Stimulated activated CD4-positive, alpha-beta T cell treated with anti-CD3 and anti-CD28 coated beads, Interleukin-1b, Interleukin-23, amount 100 ng/mL, for 24 hours (primary cell): ENCODE results near the gene FXYD7.
"Not testable (repeated sequence)": the region's sequence is repeated elsewhere in the genome, so short reads cannot be mapped to it uniquely, and the experiment has no call there.

Experiments
- DNase-seq, 4 experiments: peaks; one replicate each; pipeline ENCODE4 v3.0.0-alpha.2; 2020; ENCODE audit warnings: low read depth in 4 of 4, low spot score in 1 of 4

FXYD7 gene

DNA sequence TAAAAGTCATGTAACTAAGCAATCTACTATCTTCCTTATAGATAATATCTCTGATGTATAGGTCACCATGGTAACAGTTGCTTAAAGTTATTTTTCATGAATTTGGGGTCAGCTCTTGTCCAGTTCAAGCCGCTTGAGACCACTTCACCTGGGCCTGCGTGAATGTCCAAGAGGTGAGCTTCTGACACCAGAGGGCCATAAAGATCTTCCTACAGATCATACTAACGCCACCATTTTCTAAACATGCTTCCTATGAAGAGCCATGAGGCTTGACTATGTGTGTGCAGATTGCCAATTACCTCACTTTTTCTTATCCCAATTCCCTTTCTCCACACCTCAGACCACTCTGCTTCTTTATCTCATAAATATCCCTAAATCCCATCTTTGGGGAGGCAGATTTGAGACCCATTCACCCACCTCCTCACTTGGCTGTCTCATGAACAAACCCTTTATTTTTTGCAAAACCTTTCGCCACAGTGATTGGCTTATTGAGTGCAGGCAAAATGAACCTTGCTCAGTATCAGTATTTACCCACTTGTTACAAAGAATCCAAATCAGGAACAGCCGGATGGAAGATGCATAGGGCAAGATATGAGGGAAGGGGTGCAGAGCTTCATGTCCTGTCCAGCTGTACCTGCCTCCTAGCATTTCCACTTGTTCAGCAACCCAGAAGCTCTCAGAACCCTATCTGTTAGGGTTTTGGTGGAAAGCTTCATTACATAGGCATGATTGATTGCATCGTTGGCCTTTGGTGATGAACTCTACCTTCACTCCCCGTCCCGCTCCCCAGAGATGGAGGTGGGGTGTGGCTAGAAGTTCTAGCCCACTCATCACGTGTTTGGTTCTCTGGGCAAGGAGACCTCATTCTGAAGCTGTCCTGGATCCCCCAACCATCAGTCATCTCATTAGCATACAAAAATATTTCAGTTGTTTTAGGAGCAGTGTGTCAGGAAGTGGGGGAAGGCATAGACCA, 51.2 kb downstream of the FXYD7 start:
- DNase-seq, result no peak

GRCh38 chr19:35195830-35196229, 52.8 kb downstream of the FXYD7 start:
- no peak for DNase-seq

DNA sequence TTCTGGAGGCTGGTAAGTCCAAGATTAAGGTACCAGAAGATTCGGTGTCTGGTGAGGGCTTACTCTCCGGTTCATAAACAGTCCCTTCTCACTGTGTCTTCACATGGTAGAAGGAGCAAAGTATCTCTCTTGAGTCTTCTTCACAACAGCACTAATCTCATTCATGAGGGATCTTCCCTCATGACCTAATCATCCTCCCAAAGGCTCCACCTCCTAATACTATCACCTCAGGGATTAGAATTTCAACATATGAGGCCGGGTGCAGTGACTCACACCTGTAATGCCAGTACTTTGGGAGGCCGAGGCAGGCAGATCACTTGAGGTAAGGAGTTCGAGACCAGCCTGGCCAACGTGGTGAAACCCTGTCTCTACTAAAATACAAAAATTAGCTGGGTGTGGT, 53.8 kb downstream of the FXYD7 start:
- DNase-seq, result not testable (repeated sequence)

GRCh38 chr19:35199481-35199880, 56.4 kb downstream of the FXYD7 start:
- no peak for DNase-seq

DNA sequence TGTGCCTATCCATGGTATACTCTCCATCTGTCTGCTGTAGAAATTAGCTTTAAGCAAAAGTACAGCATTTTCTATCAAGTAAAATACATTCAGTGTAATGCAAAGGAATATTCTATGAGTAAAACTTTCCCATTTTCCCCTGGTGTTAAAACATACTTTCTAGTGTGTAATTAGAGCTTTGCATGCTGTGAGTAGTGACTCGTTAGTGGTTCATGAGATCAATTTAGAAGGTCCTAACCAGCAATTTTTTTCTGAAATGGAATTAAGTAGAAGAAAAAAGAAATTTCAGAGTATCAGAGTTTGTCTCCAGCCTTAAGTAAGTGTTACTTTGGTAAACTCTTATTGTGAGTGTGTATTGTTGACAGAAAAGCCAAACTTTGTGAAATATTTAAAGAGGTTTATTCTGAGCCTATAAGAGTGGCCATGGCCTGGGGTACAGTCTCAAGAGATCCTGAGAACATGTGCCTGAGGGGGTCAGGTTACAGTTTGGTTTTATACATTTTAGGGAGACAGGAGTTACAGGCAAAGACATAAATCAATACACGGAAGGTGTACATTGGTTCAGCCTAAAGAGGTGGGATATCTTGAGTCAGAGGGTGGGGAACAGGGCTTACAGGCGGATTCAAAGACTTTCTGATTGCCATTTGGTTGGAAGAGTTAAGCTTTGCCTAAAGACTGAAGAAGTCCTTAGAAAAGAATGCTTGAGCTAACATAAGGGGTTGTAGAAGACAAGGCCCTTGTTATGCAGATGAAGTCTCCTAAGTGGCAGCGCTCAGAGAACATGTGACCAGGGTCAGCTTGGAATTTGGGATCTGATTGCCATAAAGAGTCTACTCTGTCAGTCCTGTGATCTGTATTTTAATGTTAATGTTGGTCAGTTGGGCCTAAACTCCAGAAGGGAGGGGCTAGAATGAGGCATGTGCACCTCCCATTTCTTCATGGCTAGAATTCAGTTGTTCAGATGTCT, 60.0 kb downstream of the FXYD7 start:
- DNase-seq, result no peak
